Heart left ventricle (tissue), 16 donors: Measurements from ENCODE around the gene SLC19A1. TPM values are rescaled to one million over a fixed set of nuclear protein-coding genes. Genes with fewer than 3 reads are reported as not detected.

Experiments
- ATAC-seq, 4 donors: fragments of 200-7000 bp; cut with Tn5 transposase; one replicate each; pipeline ENCODE4 v1.9.1; 2020 to 2022; ENCODE audit warnings: moderate library complexity in 4 of 4, mild to moderate bottlenecking in 3 of 4, moderate number of reproducible peaks in 1 of 4
- DNase-seq, 5 donors: peaks; one replicate each; pipeline ENCODE4 v3.0.0-alpha.2; 2020
- H3K27ac ChIP-seq, 12 donors: fragments of 200-600 bp; sonication (generic) in 4 of 12; one replicate each; pipeline versions ENCODE4 v1.5.0 to v1.8.0; 2016 to 2022; ENCODE audit warnings: mild to moderate bottlenecking in 2 of 12
- H3K27me3 ChIP-seq, 9 donors: fragments of 200-600 bp; sonication (generic) in 2 of 9; one replicate each; pipeline versions ENCODE4 v1.5.1 to v1.8.0; 2016 to 2022; ENCODE audit warnings: mild to moderate bottlenecking in 3 of 9
- H3K36me3 ChIP-seq, 9 donors: fragments of 200-600 bp; sonication (generic) in 2 of 9; one replicate each; pipeline versions ENCODE4 v1.5.0 to v1.8.0; 2018 to 2022; ENCODE audit warnings: mild to moderate bottlenecking in 2 of 9
- H3K4me1 ChIP-seq, 12 donors: fragments of 200-600 bp; sonication (generic) in 4 of 12; one replicate each; pipeline versions ENCODE4 v1.5.0 to v1.8.0; 2016 to 2022; ENCODE audit warnings: mild to moderate bottlenecking in 3 of 12
- H3K4me3 ChIP-seq, 12 donors: fragments of 200-600 bp; sonication (generic) in 4 of 12; one replicate each; pipeline versions ENCODE4 v1.5.0 to v1.8.0; 2017 to 2022; ENCODE audit warnings: mild to moderate bottlenecking in 9 of 12, moderate library complexity in 4 of 12
- H3K9me3 ChIP-seq, 12 donors: fragments of 200-600 bp; sonication (generic) in 4 of 12; one replicate each; pipeline versions ENCODE4 v1.5.0 to v1.8.0; 2016 to 2022; ENCODE audit warnings: mild to moderate bottlenecking in 1 of 12
- POLR2A ChIP-seq, 2 donors: fragments of 450-650 bp; IDR thresholded peaks; one replicate each; pipeline ENCODE4 v1.6.1; 2017; ENCODE audit warnings: antibody characterized with exemption in 2 of 2, mild to moderate bottlenecking in 2 of 2, moderate library complexity in 2 of 2
- WGBS, 4 donors: extraction: QIAGEN DNeasy Blood & Tissue Kit in 2 of 4; methylation state at CpG; one replicate each; pipeline versions ENCODE4 v1.1.5 to v1.1.7; 2013 to 2018; 5-methylcytosine and 5-hydroxymethylcytosine counted together
- intact Hi-C, 10 donors: fragments of 100-400 bp; cut with DNase I; formaldehyde crosslinking; loops; one replicate each; pipeline versions ENCODE4 v1.11.1 to v1.14.2; 2022
- polyA plus RNA-seq, 2 donors: library from polyadenylated mRNA; stranded (reverse); fragments of 200-250 nt; gene quantifications; one replicate each; pipeline ENCODE4 v1.2.3, GENCODE V29; 2013
- total RNA-seq, 9 donors: library from RNA; depleted of rRNA in 2 of 9; stranded (reverse); fragments of >200 nt in 2 of 9; fragmentation: NEBNext Ultra II Directional in 3 of 9; extraction: Animal tissue kit (Norgen Biotek cat#: 25700) in 3 of 9; gene quantifications; one replicate each; pipeline versions ENCODE4 v1.1.0 to v1.2.4, GENCODE V29; 2016 to 2023
- TF ChIP-seq, protein P1 (sequence below), 12 donors: fragments of 200-600 bp; sonication (generic) in 4 of 12; IDR thresholded peaks; one replicate each; pipeline versions ENCODE4 v1.5.0 to v1.8.0; 2018 to 2022; ENCODE audit warnings: antibody characterized with exemption in 12 of 12, mild to moderate bottlenecking in 5 of 12
- donor health status: ischemic (EF 13 %, LVEDD 7.1; RV severe dilation, severe dysfunction).
- donor health status: healthy with polysubstance abuse.
- donor health status: DM: no; HTN: yes; CAD: no.
- donor health status: DM: no; HTN: no; CAD: no.
- donor health status: ischemic (EF 25% LVEDD 6.9; RV normal size, moderate dysfunction).
- donor health status: ischemic (EF 25% LVEDD 5.7; RV mildly dilated, moderate dysfunction).
- donor health status: healthy.
- donor health status: DM: yes; HTN: yes; CAD: no.
- donor health status: ischemic (EF 35%, LVEDD 5.7; RV mildly dilated, moderate dysfunction).
- donor health status: nonischemic (EF 11% LVEDD 7.7; RV severe dilation, severe dysfunction).
- donor health status: DM: yes; HTN: yes; CAD: no.
- donor health status: PGD.
- donor health status: ischemic (EF 29% LVEDD 5.4; RV normal size, mild dysfunction).
- donor health status: nonischemic (EF 23%, LVEDD 6.1; RV moderate dilation, normal function).

The SLC19A1 gene
- total and polyA plus RNA-seq, 11 donors: 2.4 to 7.0 (median 3.5) TPM

DNA sequence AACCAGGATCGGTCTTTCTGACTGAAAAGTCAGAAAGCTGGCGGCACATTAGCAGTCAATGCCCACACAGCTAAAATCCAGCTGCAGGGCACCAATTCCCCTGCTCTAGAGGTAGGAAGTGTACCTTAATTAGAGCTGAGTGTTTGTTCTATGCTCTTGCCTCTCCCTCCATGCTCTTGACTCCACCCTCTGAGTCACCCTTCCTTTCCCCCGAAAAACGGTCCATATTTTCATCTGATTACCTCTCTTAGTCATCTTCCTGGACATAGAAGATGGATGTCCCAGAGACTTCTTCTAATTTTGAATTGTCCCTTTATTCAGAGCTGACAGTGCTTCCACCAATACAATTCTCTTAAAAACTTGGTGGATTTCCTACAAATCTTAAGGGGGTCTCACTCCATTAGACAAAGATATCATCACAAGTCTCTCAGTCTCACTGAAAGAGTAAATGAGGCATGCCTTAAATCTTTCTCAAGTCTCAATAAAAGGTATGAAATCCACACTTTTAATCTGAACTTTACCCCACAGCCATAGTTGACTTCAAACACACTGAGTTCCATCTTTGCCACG is 44.1 kb upstream of the SLC19A1 start:
- intact Hi-C loops: no loop called here
- TF ChIP-seq, protein P1, sequence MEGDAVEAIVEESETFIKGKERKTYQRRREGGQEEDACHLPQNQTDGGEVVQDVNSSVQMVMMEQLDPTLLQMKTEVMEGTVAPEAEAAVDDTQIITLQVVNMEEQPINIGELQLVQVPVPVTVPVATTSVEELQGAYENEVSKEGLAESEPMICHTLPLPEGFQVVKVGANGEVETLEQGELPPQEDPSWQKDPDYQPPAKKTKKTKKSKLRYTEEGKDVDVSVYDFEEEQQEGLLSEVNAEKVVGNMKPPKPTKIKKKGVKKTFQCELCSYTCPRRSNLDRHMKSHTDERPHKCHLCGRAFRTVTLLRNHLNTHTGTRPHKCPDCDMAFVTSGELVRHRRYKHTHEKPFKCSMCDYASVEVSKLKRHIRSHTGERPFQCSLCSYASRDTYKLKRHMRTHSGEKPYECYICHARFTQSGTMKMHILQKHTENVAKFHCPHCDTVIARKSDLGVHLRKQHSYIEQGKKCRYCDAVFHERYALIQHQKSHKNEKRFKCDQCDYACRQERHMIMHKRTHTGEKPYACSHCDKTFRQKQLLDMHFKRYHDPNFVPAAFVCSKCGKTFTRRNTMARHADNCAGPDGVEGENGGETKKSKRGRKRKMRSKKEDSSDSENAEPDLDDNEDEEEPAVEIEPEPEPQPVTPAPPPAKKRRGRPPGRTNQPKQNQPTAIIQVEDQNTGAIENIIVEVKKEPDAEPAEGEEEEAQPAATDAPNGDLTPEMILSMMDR (IDR thresholded peaks at IDR 0.05): no peak
- TF ChIP-seq POLR2A (IDR thresholded peaks at IDR 0.05): no peak
- Histone ChIP-seq H3K4me1 (peaks cover 0 to 15% (median 6%) of the 10 kb centered on the region in 12 donors), H3K27ac (no peak overlapping the region), H3K4me3 (no peak overlapping the region), H3K36me3 (no peaks in the 10 kb centered on the region), H3K27me3 (peaks cover 0 to 38% (median 23%) of the 10 kb centered on the region in 9 donors), H3K9me3 (peaks cover 0 to 35% (median 19%) of the 10 kb centered on the region in 12 donors)
- 64 to 78% (median 70%) methylated on average over 5 of the region's 5 CpGs for WGBS, 4 donors
- ATAC-seq (no peak), DNase-seq (no peak)

DNA sequence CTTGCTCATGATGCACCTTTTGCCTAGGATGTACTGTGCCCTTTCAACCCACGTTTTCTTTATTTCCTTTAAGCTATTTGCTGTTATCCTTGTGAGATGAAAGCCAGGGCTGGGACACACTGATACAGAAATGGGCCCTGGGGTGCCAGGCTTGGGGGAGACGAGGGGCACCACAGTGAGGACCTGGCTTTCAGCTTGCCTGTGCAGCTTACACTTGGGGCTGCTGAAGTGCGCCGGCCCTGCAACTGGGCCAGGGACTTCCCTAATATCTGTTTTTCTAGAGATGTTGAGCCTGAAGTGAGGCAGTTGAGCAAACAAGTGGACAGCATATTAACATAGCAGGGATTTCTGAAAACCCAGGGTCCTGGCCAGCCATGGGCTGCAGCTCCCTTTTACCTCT is 42.5 kb upstream of the SLC19A1 start:
- Histone ChIP-seq H3K4me1 (peaks cover 0 to 3% (median 1%) of the 10 kb centered on the region in 12 donors), H3K36me3 (no peaks in the 10 kb centered on the region), H3K9me3 (peaks cover 0 to 35% (median 19%) of the 10 kb centered on the region in 12 donors), H3K27ac (no peak overlapping the region), H3K27me3 (peaks cover 0 to 41% (median 23%) of the 10 kb centered on the region in 9 donors), H3K4me3 (no peak overlapping the region)
- DNase-seq: no peak
- ATAC-seq: no peak
- TF ChIP-seq, protein P1 (IDR thresholded peaks at IDR 0.05): no peak
- TF ChIP-seq POLR2A (IDR thresholded peaks at IDR 0.05): no peak
- intact Hi-C loops: no loop called here
- WGBS, 4 donors: 79 to 82% (median 80%) methylated on average over 4 of the region's 4 CpGs

DNA sequence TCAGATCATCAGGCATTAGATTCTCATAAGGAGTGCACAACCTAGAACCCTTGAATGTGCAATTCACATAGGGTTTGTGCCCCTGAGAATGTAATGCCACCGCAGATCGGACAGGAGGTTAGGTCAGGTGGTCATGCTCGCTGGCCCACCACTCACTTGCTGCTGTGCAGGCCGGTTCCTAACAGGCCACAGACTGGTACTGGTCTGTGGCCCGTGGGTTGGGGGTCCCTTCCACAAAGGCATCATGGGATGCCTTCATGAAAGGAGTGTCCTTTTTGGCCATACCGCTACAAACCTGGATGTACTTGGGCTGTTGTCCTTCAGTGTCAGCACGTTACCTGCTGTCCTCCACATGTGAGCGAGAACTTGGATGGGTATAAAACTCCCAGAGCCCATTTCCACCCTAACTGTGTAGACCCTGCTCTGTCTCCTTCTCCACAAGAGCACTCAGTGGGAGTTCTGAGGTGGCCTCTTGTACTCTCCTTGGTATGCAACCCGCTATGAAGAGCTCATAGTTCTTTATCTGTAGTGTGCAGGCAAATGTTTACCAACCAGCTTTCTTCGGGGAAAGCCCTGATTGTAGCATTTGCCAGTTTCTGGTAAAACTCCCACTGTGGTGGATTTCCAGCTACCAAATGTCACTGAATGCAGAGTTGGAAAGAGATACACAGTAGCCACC is 41.7 kb upstream of the SLC19A1 start:
- intact Hi-C loops: no loop called here
- Histone ChIP-seq H3K27me3 (peaks cover 0 to 34% (median 16%) of the 10 kb centered on the region in 9 donors), H3K4me1 (no peaks in the 10 kb centered on the region), H3K4me3 (no peak overlapping the region), H3K27ac (no peak overlapping the region), H3K9me3 (peaks cover 0 to 35% (median 19%) of the 10 kb centered on the region in 12 donors), H3K36me3 (no peaks in the 10 kb centered on the region)
- 77 to 81% (median 80%) methylated on average over 6 to 10 of the region's 10 CpGs for WGBS, 4 donors
- ATAC-seq (no peak), DNase-seq (no peak)
- TF ChIP-seq, protein P1 (IDR thresholded peaks at IDR 0.05): no peak
- no peak for TF ChIP-seq POLR2A (IDR thresholded peaks at IDR 0.05)

DNA sequence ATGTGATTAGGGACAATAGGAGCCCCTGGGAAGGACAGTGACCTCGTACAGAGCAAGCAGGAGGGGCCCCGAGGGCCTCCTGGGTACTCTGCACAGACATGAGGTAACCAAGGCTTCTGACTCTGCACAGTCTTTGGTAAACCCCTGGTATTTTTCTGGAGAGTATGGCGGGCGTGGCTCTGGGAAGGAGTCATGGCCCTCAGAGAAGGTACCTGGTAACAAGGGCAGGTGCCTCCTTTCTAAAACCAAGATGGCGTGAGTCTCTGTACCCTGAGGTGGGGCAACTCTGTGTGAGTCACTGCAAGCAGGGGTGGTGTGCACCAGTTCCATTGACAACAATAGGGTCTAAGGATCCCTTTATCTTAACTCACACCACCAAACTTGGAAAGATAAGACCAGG is 39.9 kb upstream of the SLC19A1 start:
- peaks cover 0 to 27% (median 5%) of the 10 kb centered on the region in 9 donors for H3K27me3 ChIP-seq
- WGBS, 4 donors: 69 to 90% (median 83%) methylated on average over 4 to 5 of the region's 5 CpGs
- H3K4me3 ChIP-seq: no peak overlapping the region
- TF ChIP-seq, protein P1 (IDR thresholded peaks at IDR 0.05): no peak
- no peak for TF ChIP-seq POLR2A (IDR thresholded peaks at IDR 0.05)
- DNase-seq (no peak), ATAC-seq (no peak)
- H3K27ac ChIP-seq: no peak overlapping the region
- peaks cover 0 to 28% (median 16%) of the 10 kb centered on the region in 12 donors for H3K9me3 ChIP-seq
- intact Hi-C loops: no loop called here
- no peaks in the 10 kb centered on the region for H3K4me1 ChIP-seq
- H3K36me3 ChIP-seq: no peaks in the 10 kb centered on the region
